Measurements from ENCODE around the gene CDK16.

Gene CDK16

GRCh38 chrX:47218920-47219815, 687 bp downstream of the CDK16 start:
- Mint-ChIP-seq H3K27ac (peak overlapping the region; percentile 99), H3K36me3 (ENCODE audit: insufficient read depth) (peaks cover 55% of the 10 kb centered on the region), H3K4me1 (ENCODE audit: low read depth in 2 of 2) (peaks cover 33 to 39% of the 10 kb centered on the region in 2 donors), H3K4me3 (peak overlapping the region; percentile 89), H3K27me3 (no peaks in the 10 kb centered on the region), H3K9me3 (no peaks in the 10 kb centered on the region)
- DNase-seq: peak; percentile 20 to 31 (median 24)
- no peak for ATAC-seq (replicated peaks)

- peak overlapping the region in 1 of 2 donors; percentile 69 for H3K27ac Mint-ChIP-seq
These were observed 3.3 kb downstream of the CDK16 start for GRCh38 chrX:47221756-47222155.

GRCh38 chrX:47222751-47223350, 4.4 kb downstream of the CDK16 start:
- ATAC-seq (replicated peaks) (no peak), DNase-seq (no peak)
- H3K4me3 Mint-ChIP-seq: no peak overlapping the region
- H3K27me3 Mint-ChIP-seq: no peaks in the 10 kb centered on the region
- peaks cover 25 to 27% of the 10 kb centered on the region in 2 donors for H3K4me1 Mint-ChIP-seq (ENCODE audit: low read depth in 2 of 2)
- no peaks in the 10 kb centered on the region for H3K9me3 Mint-ChIP-seq
- H3K27ac Mint-ChIP-seq: no peak overlapping the region
- H3K36me3 Mint-ChIP-seq (ENCODE audit: insufficient read depth): peaks cover 69% of the 10 kb centered on the region

More at GRCh38 chrX:47221756-47222155, 3.3 kb downstream of the CDK16 start:
- Mint-ChIP-seq H3K4me1 (ENCODE audit: low read depth in 2 of 2) (peaks cover 32 to 34% of the 10 kb centered on the region in 2 donors), H3K27me3 (no peaks in the 10 kb centered on the region), H3K4me3 (no peak overlapping the region), H3K9me3 (no peaks in the 10 kb centered on the region), H3K36me3 (ENCODE audit: insufficient read depth) (peaks cover 67% of the 10 kb centered on the region)
- no peak for DNase-seq
- ATAC-seq (replicated peaks): no peak

GRCh38 chrX:47223476-47224250, 5.2 kb downstream of the CDK16 start:
- H3K36me3 Mint-ChIP-seq (ENCODE audit: insufficient read depth): peaks cover 68% of the 10 kb centered on the region

GRCh38 chrX:47224266-47224895, 5.9 kb downstream of the CDK16 start:
- no peaks in the 10 kb centered on the region for H3K9me3 Mint-ChIP-seq
- no peak for ATAC-seq (replicated peaks)
- DNase-seq: no peak
- peaks cover 22 to 23% of the 10 kb centered on the region in 2 donors for H3K4me1 Mint-ChIP-seq (ENCODE audit: low read depth in 2 of 2)
- peak overlapping the region in 1 of 2 donors; percentile 77 for H3K27ac Mint-ChIP-seq
- H3K27me3 Mint-ChIP-seq: no peaks in the 10 kb centered on the region
- no peak overlapping the region for H3K4me3 Mint-ChIP-seq
- peaks cover 65% of the 10 kb centered on the region for H3K36me3 Mint-ChIP-seq (ENCODE audit: insufficient read depth)

More at GRCh38 chrX:47223476-47224250, 5.2 kb downstream of the CDK16 start:
- no peaks in the 10 kb centered on the region for H3K27me3 Mint-ChIP-seq
- no peak overlapping the region for H3K4me3 Mint-ChIP-seq
- peak overlapping the region in 1 of 2 donors; percentile 77 for H3K27ac Mint-ChIP-seq
- ATAC-seq (replicated peaks): no peak
- DNase-seq: no peak
- H3K9me3 Mint-ChIP-seq: no peaks in the 10 kb centered on the region
- peaks cover 24 to 25% of the 10 kb centered on the region in 2 donors for H3K4me1 Mint-ChIP-seq (ENCODE audit: low read depth in 2 of 2)

- peaks cover 63% of the 10 kb centered on the region for H3K36me3 Mint-ChIP-seq (ENCODE audit: insufficient read depth)
- no peaks in the 10 kb centered on the region for H3K27me3 Mint-ChIP-seq
- DNase-seq (no peak), ATAC-seq (replicated peaks) (no peak)
- H3K4me1 Mint-ChIP-seq (ENCODE audit: low read depth in 2 of 2): peaks cover 17 to 18% of the 10 kb centered on the region in 2 donors
- no peaks in the 10 kb centered on the region for H3K9me3 Mint-ChIP-seq
- H3K27ac Mint-ChIP-seq: no peak overlapping the region
- H3K4me3 Mint-ChIP-seq: no peak overlapping the region
These were observed 6.4 kb downstream of the CDK16 start for GRCh38 chrX:47224896-47225290.

GRCh38 chrX:47226071-47226470, 7.6 kb downstream of the CDK16 start:
- DNase-seq (no peak), ATAC-seq (replicated peaks) (no peak)
- peaks cover 5 to 6% of the 10 kb centered on the region in 2 donors for H3K4me1 Mint-ChIP-seq (ENCODE audit: low read depth in 2 of 2)
- no peaks in the 10 kb centered on the region for H3K27me3 Mint-ChIP-seq
- peak overlapping the region in 1 of 2 donors; percentile 49 for H3K27ac Mint-ChIP-seq
- H3K36me3 Mint-ChIP-seq (ENCODE audit: insufficient read depth): peaks cover 58% of the 10 kb centered on the region
- no peaks in the 10 kb centered on the region for H3K9me3 Mint-ChIP-seq
- no peak overlapping the region for H3K4me3 Mint-ChIP-seq

- peaks cover 57% of the 10 kb centered on the region for H3K36me3 Mint-ChIP-seq (ENCODE audit: insufficient read depth)
- no peaks in the 10 kb centered on the region for H3K27me3 Mint-ChIP-seq
- no peak for DNase-seq
- no peaks in the 10 kb centered on the region for H3K9me3 Mint-ChIP-seq
- ATAC-seq (replicated peaks): no peak
- no peak overlapping the region for H3K4me3 Mint-ChIP-seq
- H3K4me1 Mint-ChIP-seq (ENCODE audit: low read depth in 2 of 2): peaks cover 5 to 6% of the 10 kb centered on the region in 2 donors
- H3K27ac Mint-ChIP-seq: peak overlapping the region; percentile 44 to 49
These were observed 8.3 kb downstream of the CDK16 start for GRCh38 chrX:47226531-47227333.

GRCh38 chrX:47227334-47227583, 8.8 kb downstream of the CDK16 start:
- no peak overlapping the region for H3K27ac Mint-ChIP-seq
- no peak overlapping the region for H3K4me3 Mint-ChIP-seq
- H3K9me3 Mint-ChIP-seq: no peaks in the 10 kb centered on the region
- ATAC-seq (replicated peaks) (no peak), DNase-seq (no peak)
- H3K36me3 Mint-ChIP-seq (ENCODE audit: insufficient read depth): peaks cover 60% of the 10 kb centered on the region
- no peaks in the 10 kb centered on the region for H3K27me3 Mint-ChIP-seq
- peaks cover under 1 to 1% of the 10 kb centered on the region in 2 donors for H3K4me1 Mint-ChIP-seq (ENCODE audit: low read depth in 2 of 2)

GRCh38 chrX:47228550-47229270, 10.2 kb downstream of the CDK16 start:
- DNase-seq (no peak), ATAC-seq (replicated peaks) (no peak)
- Mint-ChIP-seq H3K36me3 (ENCODE audit: insufficient read depth) (peaks cover 63% of the 10 kb centered on the region), H3K4me3 (no peak overlapping the region), H3K27ac (no peak overlapping the region), H3K9me3 (no peaks in the 10 kb centered on the region), H3K4me1 (ENCODE audit: low read depth in 2 of 2) (peaks cover 6 to 7% of the 10 kb centered on the region in 2 donors), H3K27me3 (no peaks in the 10 kb centered on the region)

- Mint-ChIP-seq H3K4me1 (ENCODE audit: low read depth in 2 of 2) (peaks cover 6 to 7% of the 10 kb centered on the region in 2 donors), H3K27ac (no peak overlapping the region), H3K9me3 (no peaks in the 10 kb centered on the region), H3K4me3 (no peak overlapping the region), H3K27me3 (no peaks in the 10 kb centered on the region), H3K36me3 (ENCODE audit: insufficient read depth) (peaks cover 63% of the 10 kb centered on the region)
- ATAC-seq (replicated peaks): no peak
- DNase-seq: no peak
These were observed 10.9 kb downstream of the CDK16 start for GRCh38 chrX:47229427-47229826.

Data from effector memory CD8-positive, alpha-beta T cell (primary cell).